Immature natural killer cell (primary cell): ENCODE results near the gene C11orf24. TPM values are rescaled to one million over a fixed set of nuclear protein-coding genes. Genes with fewer than 3 reads are reported as not detected.
"Not testable (repeated sequence)": the region's sequence is repeated elsewhere in the genome, so short reads cannot be mapped to it uniquely, and the experiment has no call there.

Experiments used
- DNase-seq, 3 donors: peaks; one replicate each; pipeline ENCODE4 v3.0.0; 2022; ENCODE audit warnings: mixed read lengths in 1 of 3
- H3K27ac Mint-ChIP-seq, 6 donors: one replicate each; pipeline ENCODE4 v1.8.0; 2020; ENCODE audit warnings: mixed read lengths in 6 of 6, mild to moderate bottlenecking in 5 of 6, inconsistent platforms in 4 of 6, moderate library complexity in 3 of 6
- H3K27me3 Mint-ChIP-seq, 3 donors: one replicate each; pipeline ENCODE4 v1.8.0; 2020 to 2021; ENCODE audit warnings: low read depth in 3 of 3, mild to moderate bottlenecking in 3 of 3, mixed read lengths in 3 of 3, moderate library complexity in 3 of 3, inconsistent platforms in 1 of 3
- H3K36me3 Mint-ChIP-seq, 3 donors: one replicate each; pipeline ENCODE4 v1.8.0; 2020; ENCODE audit warnings: mixed read lengths in 3 of 3, inconsistent platforms in 2 of 3, mild to moderate bottlenecking in 2 of 3
- H3K4me1 Mint-ChIP-seq, 2 donors: one replicate each; pipeline ENCODE4 v1.8.0; 2020; ENCODE audit warnings: inconsistent platforms in 2 of 2, mild to moderate bottlenecking in 2 of 2, mixed read lengths in 2 of 2, moderate library complexity in 1 of 2
- H3K4me3 Mint-ChIP-seq, 5 donors: one replicate each; pipeline ENCODE4 v1.8.0; 2020; ENCODE audit warnings: mild to moderate bottlenecking in 5 of 5, mixed read lengths in 5 of 5, inconsistent platforms in 3 of 5, moderate library complexity in 3 of 5
- H3K9me3 Mint-ChIP-seq, 6 donors: one replicate each; pipeline ENCODE4 v1.8.0; 2020; ENCODE audit warnings: mild to moderate bottlenecking in 6 of 6, mixed read lengths in 6 of 6, inconsistent platforms in 4 of 6, moderate library complexity in 3 of 6
- polyA plus RNA-seq, 3 donors: library from polyadenylated mRNA; unstranded; fragments of 300-500 nt; fragmentation: Illumina TruSeq; gene quantifications; one replicate each; pipeline ENCODE4 v1.2.3, GENCODE V29; 2021

Gene C11orf24
- polyA plus RNA-seq, 3 donors from 2014 or later, result 10.4 to 27.1 (median 12.6) TPM

DNA sequence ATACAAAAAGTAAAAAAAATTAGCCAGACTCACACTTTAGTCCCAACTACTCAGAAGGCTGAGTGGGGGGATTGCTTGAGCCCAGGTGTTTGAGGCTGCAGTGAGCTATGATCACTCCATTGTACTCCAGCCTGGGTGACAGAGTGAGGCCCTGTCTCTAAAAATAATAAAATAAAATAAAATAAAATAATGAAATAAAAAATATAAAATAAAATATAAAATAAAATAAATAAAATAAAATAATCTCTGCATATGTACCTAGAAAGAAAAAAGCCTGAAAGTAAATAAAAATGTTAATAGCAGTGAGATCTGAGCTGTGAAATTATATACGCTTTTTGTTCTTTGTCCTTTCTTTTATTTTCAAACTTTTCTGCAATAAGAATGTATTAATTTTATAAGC is 23.5 kb upstream of the C11orf24 start:
- DNase-seq, result no peak
- Mint-ChIP-seq H3K4me3 (no peak overlapping the region), H3K27me3 (peaks cover 0 to 6% (median 2%) of the 10 kb centered on the region in 3 donors), H3K4me1 (no peaks in the 10 kb centered on the region), H3K36me3 (no peaks in the 10 kb centered on the region), H3K9me3 (no peaks in the 10 kb centered on the region), H3K27ac (no peak overlapping the region)

DNA sequence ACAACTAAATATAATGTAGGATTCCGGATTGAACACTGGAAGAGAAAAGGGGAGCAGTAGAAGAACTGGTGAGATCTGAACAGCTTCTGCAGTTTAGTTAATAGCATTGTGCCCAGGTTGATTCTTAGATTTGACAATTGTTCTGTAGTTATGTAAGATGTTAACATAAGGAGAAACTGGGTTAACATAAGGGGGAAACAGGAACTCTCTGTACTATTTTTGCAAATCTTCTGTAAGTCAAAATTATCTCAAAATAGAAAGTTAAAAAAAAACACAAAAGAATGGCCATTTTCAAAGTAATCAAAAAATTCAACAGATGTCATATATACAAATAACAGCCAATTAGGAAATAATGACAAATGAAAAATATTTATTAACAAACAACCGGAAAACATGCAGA is 21.9 kb upstream of the C11orf24 start:
- Mint-ChIP-seq H3K27me3 (peaks cover 0 to 6% (median under 1%) of the 10 kb centered on the region in 3 donors), H3K27ac (no peak overlapping the region), H3K9me3 (no peaks in the 10 kb centered on the region), H3K36me3 (no peaks in the 10 kb centered on the region), H3K4me3 (no peak overlapping the region), H3K4me1 (no peaks in the 10 kb centered on the region)
- DNase-seq, result no peak

DNA sequence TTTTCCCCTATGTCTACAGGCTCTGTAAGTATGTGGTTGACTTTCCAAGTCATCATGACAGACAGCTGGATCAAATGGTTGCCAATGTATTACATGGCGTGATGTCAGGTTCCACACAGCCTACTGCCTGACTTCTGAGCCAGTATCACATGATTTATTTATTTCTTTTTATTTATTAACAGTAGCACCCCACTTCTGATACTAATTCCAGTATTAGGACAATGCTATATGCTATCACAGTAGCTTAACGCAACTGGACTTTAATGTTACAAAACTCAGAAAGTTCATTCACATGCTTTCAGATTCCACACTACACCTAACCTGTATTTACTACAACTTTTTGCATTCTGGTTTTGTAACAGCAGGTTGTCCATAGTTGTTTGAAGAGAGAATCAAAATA is 17.7 kb upstream of the C11orf24 start:
- Mint-ChIP-seq H3K27ac (no peak overlapping the region), H3K4me1 (peaks cover 2% of the 10 kb centered on the region in 2 donors), H3K9me3 (no peaks in the 10 kb centered on the region)

DNA sequence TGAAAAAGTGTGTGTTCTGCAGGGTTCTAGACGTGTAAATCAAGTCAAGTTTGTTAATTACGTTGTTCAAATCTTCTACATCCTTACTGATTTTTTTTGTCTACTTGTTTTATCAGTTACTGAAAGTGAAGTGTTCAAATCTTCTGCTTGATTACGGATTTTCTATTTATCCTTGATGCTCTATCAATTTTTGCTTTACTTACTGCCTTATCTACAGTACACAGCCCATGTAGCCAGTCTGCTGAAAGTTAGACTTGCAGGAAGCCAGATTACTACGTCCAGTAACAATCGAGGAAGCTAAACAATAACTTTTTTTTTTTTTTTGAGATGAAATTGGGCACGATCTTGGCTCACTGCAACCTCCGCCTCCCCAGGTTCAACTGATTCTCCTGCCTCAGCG is 15.6 kb upstream of the C11orf24 start:
- DNase-seq, result no peak
- H3K27ac Mint-ChIP-seq, result no peak overlapping the region
- no peak overlapping the region for H3K4me3 Mint-ChIP-seq
- H3K4me1 Mint-ChIP-seq, result peaks cover 15 to 17% of the 10 kb centered on the region in 2 donors
- peaks cover 0 to 2% (median 1%) of the 10 kb centered on the region in 3 donors for H3K27me3 Mint-ChIP-seq
- no peaks in the 10 kb centered on the region for H3K9me3 Mint-ChIP-seq
- H3K36me3 Mint-ChIP-seq, result no peaks in the 10 kb centered on the region

More for the DNA sequence above, 17.7 kb upstream of the C11orf24 start:
- Mint-ChIP-seq H3K4me3 (no peak overlapping the region), H3K27me3 (peaks cover 0 to 1% (median 0%) of the 10 kb centered on the region in 3 donors), H3K36me3 (no peaks in the 10 kb centered on the region)
- DNase-seq, result no peak

DNA sequence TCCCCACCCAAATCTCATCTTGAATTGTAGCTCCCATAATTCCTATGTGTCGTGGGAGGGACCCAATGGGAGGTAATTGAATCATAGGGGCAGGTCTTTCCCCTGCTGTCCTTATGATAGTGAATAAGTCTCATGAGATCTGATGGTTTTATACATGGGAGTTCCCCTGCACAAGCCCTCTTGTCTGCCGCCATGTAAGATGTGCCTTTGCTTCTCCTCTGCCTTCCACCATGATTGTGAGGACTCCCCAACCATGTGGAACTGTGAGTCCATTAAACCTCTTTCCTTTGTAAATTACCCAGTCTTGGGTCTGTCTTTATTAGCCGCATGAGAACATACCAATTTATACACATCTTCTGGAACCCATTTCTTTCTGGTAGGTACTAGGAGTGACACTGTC is 12.8 kb upstream of the C11orf24 start:
- H3K36me3 Mint-ChIP-seq, H3K9me3 Mint-ChIP-seq, H3K27ac Mint-ChIP-seq, H3K27me3 Mint-ChIP-seq, H3K4me3 Mint-ChIP-seq, DNase-seq: not testable (repeated sequence)
- peaks cover 30 to 32% of the 10 kb centered on the region in 2 donors for H3K4me1 Mint-ChIP-seq

DNA sequence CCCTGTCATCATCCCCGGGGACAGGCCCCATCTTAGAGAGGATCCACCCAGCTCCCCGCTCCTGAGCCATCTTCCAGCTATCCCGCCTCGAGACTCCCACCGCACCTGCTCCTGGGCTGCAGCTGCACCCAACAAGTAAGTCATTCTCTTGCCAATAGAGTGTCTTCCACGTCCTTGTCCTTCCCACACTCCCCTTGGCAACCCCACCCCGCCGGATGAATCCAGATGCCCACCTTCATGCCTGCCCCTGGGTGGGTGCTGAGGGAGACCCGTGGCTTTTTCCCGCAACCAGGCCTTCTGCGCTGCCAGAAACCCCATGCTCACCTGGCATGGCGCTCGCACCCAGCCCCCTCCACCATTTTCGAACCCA is 11.1 kb upstream of the C11orf24 start:
- no peak for DNase-seq
- Mint-ChIP-seq H3K27ac (peak overlapping the region in 4 of 6 donors; percentile 46 to 90 (median 74)), H3K36me3 (peaks cover 0 to 3% (median 0%) of the 10 kb centered on the region in 3 donors), H3K4me1 (peaks cover 30 to 33% of the 10 kb centered on the region in 2 donors), H3K27me3 (peaks cover 0 to 4% (median 1%) of the 10 kb centered on the region in 3 donors), H3K9me3 (no peaks in the 10 kb centered on the region), H3K4me3 (peak overlapping the region; percentile 72 to 84 (median 80))

DNA sequence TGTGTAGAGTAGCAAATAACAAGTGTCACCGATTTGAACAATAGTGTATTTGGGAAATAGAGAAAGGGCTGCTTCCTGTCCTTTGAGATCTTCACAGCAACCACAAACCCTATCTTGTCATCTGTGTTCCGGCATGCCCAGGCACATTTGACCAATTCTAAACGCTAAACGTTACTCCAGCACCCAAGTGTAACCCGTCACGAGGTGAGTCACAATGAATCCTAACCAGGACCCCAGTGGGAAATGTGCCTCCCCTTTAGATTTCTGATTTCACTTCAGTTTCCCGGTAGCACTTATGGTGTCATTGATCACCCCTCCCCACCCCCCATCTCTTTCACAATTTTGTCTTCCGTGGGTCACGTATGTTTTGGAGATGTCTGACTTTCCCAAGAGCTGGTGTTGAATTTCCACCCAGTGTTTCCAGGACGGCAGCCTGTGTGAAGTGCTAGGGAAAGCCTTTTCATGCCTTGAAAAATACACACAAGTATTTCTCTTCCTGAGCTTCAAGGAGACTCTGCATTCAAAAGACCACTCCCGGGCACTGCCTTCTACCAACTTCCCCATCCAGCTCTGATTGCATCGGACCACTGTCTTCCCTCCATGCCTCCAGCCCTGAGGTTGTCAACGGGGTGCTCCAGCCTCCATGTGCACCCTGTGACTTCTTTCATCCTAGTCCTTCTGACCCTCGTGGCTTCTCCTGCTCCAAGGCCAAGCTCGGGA is 10.5 kb upstream of the C11orf24 start:
- Mint-ChIP-seq H3K27ac (peak overlapping the region; percentile 38 to 90 (median 79)), H3K36me3 (peaks cover 0 to 3% (median 0%) of the 10 kb centered on the region in 3 donors), H3K4me1 (peaks cover 30 to 33% of the 10 kb centered on the region in 2 donors), H3K4me3 (peak overlapping the region; percentile 72 to 84 (median 80)), H3K9me3 (no peaks in the 10 kb centered on the region), H3K27me3 (peaks cover 0 to 4% (median 1%) of the 10 kb centered on the region in 3 donors)
- DNase-seq, result peak; percentile 39 to 42 (median 40)

DNA sequence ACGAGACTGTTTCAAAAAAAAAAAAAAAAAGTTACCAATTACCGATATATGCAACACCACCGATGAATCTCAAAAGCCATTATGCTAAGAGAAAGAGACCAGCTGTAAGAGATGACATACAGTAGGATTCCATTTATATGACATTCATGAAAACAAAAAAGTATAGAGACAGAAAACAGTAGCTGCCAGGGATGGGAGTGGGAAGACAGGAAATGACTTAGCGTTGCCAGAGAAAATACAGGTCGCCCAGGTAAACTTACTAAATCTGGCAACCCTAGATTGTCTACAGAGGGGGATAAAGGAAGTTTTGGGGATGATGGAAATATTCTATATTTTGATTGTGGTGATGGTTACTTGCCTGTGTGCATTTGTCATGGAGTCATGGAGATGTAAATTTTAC is 7.9 kb upstream of the C11orf24 start:
- Mint-ChIP-seq H3K4me3 (peak overlapping the region in 1 of 5 donors; percentile 30), H3K36me3 (peaks cover 0 to 3% (median 0%) of the 10 kb centered on the region in 3 donors), H3K9me3 (no peaks in the 10 kb centered on the region), H3K27me3 (peaks cover 0 to 4% (median 1%) of the 10 kb centered on the region in 3 donors), H3K27ac (peak overlapping the region in 1 of 6 donors; percentile 43), H3K4me1 (peaks cover 28 to 33% of the 10 kb centered on the region in 2 donors)
- no peak for DNase-seq

DNA sequence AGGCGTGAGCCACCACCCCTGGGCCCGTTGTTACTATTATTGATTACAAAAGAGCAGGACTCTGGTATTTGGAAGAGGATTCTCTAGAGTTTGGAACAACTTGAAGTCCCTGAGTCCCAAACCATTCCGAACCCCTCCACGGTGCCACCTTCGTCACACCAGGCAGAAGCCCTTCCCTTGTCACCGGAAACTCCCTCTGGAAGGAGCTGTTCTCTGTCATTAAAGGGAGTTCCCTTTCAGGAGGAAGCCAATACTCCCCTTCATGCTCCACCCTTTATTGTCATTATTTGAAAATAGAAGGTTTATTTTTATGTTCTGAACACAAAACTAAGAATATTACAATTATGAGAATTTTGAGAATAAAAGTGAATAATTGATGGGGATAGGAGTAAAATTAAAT is 5.1 kb upstream of the C11orf24 start:
- H3K9me3 Mint-ChIP-seq, result no peaks in the 10 kb centered on the region
- H3K4me3 Mint-ChIP-seq, result no peak overlapping the region
- peaks cover 17 to 20% of the 10 kb centered on the region in 2 donors for H3K4me1 Mint-ChIP-seq
- H3K27me3 Mint-ChIP-seq, result peaks cover 3 to 8% (median 7%) of the 10 kb centered on the region in 3 donors
- DNase-seq, result no peak
- peaks cover 0 to 3% (median 0%) of the 10 kb centered on the region in 3 donors for H3K36me3 Mint-ChIP-seq
- H3K27ac Mint-ChIP-seq, result no peak overlapping the region

DNA sequence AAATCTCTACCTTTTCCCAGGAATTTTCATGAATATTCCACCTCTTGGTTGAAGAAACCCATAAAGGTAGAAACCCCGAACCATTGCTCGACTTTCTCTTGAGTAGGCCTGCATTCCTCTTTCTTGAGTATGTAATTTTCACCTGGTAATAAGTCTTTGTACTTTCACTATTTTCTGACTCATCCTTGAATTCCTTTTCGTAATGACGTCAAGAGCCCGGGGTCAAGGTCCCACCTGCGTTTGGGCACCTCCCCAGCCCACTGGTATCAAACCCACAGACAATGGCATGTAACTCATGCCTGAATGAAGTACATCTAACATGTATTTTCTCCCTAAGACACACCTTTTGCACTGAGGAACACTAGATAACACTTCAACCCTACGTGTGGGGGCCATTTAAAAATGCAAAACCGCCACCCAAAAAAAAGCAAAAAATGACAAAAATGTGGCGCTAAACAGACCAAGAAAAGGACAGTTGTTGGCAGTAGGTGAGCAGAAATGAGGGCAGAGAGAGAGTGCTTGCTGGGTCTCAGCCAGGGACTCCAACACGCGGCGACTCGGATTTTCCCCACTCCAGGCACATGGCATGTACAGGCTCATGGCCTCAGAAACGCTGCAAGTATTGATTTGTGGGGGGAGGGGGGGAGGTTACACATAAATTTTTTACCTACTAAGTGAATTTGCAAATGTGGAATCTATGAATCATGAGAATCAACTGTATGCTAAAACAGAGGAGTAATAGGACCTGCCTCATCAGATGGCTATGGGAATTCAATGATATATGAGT is 4.1 kb upstream of the C11orf24 start:
- Mint-ChIP-seq H3K4me1 (peaks cover 18 to 19% of the 10 kb centered on the region in 2 donors), H3K27ac (peak overlapping the region in 1 of 6 donors; percentile 56), H3K27me3 (peaks cover 7 to 13% (median 11%) of the 10 kb centered on the region in 3 donors), H3K4me3 (no peak overlapping the region), H3K9me3 (no peaks in the 10 kb centered on the region), H3K36me3 (peaks cover 0 to 3% (median 0%) of the 10 kb centered on the region in 3 donors)
- DNase-seq, result no peak

DNA sequence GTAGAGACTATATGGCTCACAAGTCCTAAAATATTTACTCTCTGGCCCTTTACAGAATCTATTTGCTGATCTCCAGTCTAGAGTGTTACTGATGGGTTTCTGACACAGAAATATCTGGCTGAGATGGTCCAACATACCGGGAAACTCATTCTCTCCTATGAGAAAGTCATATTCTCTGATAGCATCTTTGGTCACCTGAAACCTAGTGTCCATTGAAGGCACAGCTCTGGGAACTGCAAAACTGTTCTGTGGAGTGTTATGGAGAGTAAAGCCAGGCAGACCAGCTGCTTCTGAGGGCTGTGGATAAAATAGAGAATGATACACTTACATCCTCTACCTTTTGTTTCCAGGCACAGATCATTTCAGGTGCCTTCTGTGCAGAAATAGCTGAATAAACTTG is 2.5 kb upstream of the C11orf24 start:
- Mint-ChIP-seq H3K9me3 (no peaks in the 10 kb centered on the region), H3K36me3 (no peaks in the 10 kb centered on the region), H3K4me1 (peaks cover 27 to 28% of the 10 kb centered on the region in 2 donors), H3K27ac (peak overlapping the region in 4 of 6 donors; percentile 11 to 66 (median 27)), H3K27me3 (peaks cover 7 to 18% (median 12%) of the 10 kb centered on the region in 3 donors), H3K4me3 (peak overlapping the region in 3 of 5 donors; percentile 16 to 49 (median 24))
- DNase-seq, result no peak

DNA sequence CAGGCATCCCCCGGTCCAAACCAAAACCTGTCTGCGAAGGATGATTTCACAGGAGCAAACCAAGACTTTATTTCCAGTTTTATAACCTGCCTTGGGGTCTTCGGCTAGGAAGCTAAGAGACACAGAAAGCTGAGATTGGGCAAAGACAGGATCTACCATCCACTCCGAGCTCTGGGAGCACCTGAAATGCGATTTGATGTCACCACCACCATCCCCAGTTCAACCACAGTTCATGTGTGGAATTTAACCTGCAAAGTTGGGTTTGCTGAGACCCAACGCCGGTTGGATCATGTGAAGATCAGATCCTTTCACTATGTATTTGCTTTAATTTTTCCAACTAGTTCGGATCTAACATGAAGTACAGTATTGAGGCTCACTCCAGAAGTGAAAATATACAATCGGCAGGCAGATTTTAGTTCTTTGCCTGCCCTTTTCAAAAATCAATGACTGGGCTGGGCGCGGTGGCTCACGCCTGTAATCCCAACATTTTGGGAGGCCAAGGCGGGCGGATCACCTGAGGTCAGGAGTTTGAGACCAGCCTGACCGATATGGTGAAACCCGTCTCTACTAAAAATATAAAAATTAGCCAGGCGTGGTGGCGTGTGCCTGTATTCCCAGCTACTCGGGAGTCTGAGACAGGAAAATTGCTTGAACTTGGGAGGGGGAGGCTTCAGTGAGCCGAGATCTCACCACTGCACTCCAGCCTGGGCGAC is 1.4 kb upstream of the C11orf24 start:
- Mint-ChIP-seq H3K4me1 (peaks cover 27 to 37% of the 10 kb centered on the region in 2 donors), H3K4me3 (peak overlapping the region; percentile 90 to 95 (median 93))

DNA sequence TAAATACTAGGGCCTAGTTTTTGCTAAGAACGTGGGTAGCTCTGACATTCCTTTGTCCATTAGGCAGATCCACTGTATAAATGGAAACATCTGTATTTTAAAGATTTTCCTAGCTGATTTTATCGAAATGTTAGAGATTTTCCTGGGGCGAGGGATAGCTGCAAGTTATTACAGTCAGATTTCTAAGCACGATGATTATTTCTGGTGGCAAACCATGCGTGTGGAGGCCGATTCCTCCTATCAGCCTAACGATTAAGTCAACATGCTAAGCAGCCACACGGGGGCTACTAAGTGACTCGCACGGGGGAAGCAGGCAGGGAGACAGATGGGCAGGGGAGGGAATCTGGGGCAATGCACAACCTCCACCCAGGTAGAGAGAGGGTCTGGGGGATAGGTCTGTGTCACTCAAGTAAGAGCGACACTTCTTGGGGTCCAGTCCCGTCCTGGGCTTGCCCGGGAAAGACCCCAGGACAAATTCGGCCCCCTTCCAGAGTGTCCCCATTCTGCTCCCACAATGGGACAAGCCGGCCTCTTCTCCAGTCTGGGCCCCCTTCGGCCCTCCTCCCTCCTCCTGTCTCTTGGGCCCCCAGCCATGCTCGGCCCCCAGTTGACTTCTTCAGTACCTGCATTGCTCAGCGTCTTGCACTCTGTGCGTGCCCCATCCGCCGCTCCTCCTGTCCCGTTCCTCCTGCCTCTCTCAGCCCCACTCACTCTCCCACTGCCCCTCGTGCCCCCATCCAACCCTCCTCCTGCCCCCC is 571 bp downstream of the C11orf24 start:
- H3K36me3 Mint-ChIP-seq, result peaks cover 0 to 12% (median 0%) of the 10 kb centered on the region in 3 donors
- peak overlapping the region; percentile 77 to 95 (median 94) for H3K4me3 Mint-ChIP-seq
- peak overlapping the region; percentile 93 to 99 (median 98) for H3K27ac Mint-ChIP-seq
- H3K27me3 Mint-ChIP-seq, result peaks cover 7 to 20% (median 12%) of the 10 kb centered on the region in 3 donors
- DNase-seq, result peak; percentile 53 to 60 (median 54)
- peaks cover 34 to 49% of the 10 kb centered on the region in 2 donors for H3K4me1 Mint-ChIP-seq
- H3K9me3 Mint-ChIP-seq, result no peaks in the 10 kb centered on the region

More for the DNA sequence above, 1.4 kb upstream of the C11orf24 start:
- DNase-seq, result no peak
- peaks cover 7 to 18% (median 12%) of the 10 kb centered on the region in 3 donors for H3K27me3 Mint-ChIP-seq
- peak overlapping the region in 5 of 6 donors; percentile 93 to 99 (median 97) for H3K27ac Mint-ChIP-seq
- H3K9me3 Mint-ChIP-seq, result no peaks in the 10 kb centered on the region
- no peaks in the 10 kb centered on the region for H3K36me3 Mint-ChIP-seq
